Measurements from ENCODE around the gene ITGB7.

Gene ITGB7

DNA sequence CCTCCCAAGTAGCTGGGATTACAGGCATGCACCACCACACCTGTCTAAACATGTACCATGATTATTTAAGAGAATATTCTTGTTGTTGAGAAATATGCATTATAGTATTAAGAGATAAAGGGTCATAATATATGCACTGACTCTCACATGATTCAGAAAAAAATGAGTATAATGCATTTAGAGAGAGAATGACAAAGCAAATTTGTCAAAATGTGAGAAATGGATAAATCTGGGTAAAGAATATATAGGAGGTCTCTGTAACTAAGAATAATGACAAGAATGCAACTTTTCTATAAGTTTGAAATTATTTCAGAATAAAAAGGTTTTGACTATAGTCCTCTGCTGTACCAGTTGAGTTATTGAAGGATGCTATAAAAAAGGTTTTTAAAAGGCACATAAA, 54.7 kb downstream of the ITGB7 start:
- TF ChIP-seq, protein P1, sequence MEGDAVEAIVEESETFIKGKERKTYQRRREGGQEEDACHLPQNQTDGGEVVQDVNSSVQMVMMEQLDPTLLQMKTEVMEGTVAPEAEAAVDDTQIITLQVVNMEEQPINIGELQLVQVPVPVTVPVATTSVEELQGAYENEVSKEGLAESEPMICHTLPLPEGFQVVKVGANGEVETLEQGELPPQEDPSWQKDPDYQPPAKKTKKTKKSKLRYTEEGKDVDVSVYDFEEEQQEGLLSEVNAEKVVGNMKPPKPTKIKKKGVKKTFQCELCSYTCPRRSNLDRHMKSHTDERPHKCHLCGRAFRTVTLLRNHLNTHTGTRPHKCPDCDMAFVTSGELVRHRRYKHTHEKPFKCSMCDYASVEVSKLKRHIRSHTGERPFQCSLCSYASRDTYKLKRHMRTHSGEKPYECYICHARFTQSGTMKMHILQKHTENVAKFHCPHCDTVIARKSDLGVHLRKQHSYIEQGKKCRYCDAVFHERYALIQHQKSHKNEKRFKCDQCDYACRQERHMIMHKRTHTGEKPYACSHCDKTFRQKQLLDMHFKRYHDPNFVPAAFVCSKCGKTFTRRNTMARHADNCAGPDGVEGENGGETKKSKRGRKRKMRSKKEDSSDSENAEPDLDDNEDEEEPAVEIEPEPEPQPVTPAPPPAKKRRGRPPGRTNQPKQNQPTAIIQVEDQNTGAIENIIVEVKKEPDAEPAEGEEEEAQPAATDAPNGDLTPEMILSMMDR (IDR thresholded peaks at IDR 0.05; ENCODE audit: low read depth, low read length, missing control alignments), result no peak
- in situ Hi-C loops (cut with HindIII; ENCODE audit: low sequenced_read_pairs), result no loop called here
- H3K4me3 ChIP-seq (ENCODE audit: low read depth, low read length), result no peak overlapping the region

DNA sequence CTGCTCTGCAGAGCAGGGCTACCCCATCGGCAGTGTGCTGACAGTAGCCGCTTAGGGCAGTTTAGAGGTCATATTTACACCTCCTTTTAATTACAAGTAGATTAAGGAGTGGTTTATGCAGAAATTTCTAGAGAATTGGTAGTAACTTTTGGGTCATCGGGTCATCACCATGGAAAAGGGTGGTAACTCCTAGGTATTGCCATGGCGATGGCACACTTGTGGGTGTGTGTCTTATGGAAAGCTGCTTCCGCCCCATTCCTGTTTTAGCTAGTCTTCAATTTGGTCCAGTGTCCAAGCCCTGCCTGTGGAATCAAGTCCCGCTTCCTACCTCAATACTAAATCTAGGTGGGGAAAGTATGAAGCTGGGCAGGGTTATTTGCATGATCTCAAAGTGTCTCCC, 56.0 kb downstream of the ITGB7 start:
- no peak overlapping the region for H3K4me3 ChIP-seq (ENCODE audit: low read depth, low read length)
- TF ChIP-seq, protein P1 (IDR thresholded peaks at IDR 0.05; ENCODE audit: low read depth, low read length, missing control alignments), result no peak
- no peak for DNase-seq (ENCODE audit: low read depth)
- in situ Hi-C loops (cut with HindIII; ENCODE audit: low sequenced_read_pairs), result no loop called here

More for the DNA sequence above, 54.7 kb downstream of the ITGB7 start:
- no peak for DNase-seq (ENCODE audit: low read depth)

DNA sequence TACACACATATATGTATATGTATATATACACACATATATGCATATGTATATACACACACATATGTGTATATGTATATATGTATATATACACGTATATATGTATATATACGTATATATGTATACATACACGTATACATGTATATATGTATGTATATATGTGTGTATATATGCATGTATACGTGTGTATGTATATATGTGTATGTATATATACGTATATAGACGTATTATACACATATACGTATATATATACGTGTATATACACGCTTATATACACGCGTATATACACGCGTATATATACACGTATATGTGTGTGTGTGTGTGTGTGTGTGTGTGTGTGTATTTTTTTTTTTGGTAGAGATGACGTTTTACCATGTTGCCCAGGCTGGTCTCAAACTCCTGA, 59.4 kb downstream of the ITGB7 start:
- in situ Hi-C loops (cut with HindIII; ENCODE audit: low sequenced_read_pairs), result no loop called here
- no peak for DNase-seq (ENCODE audit: low read depth)
- TF ChIP-seq, protein P1 (IDR thresholded peaks at IDR 0.05; ENCODE audit: low read depth, low read length, missing control alignments), result no peak
- H3K4me3 ChIP-seq (ENCODE audit: low read depth, low read length), result no peak overlapping the region

DNA sequence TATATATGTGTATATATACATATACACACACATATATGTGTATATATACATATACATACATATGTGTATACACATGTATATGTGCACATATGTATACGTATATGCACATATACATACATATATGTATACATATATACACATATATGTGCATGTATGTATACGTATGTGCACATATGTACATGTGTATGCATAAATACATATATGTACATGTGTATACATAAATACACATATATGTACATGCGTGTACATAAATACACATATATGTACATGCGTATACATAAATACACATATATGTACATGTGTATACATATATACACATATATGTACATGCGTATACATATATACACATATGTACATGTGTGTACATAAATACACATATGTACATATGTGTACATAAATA, 59.9 kb downstream of the ITGB7 start:
- no peak for DNase-seq (ENCODE audit: low read depth)
- in situ Hi-C loops (cut with HindIII; ENCODE audit: low sequenced_read_pairs), result no loop called here
- H3K4me3 ChIP-seq (ENCODE audit: low read depth, low read length), result no peak overlapping the region
- TF ChIP-seq, protein P1 (IDR thresholded peaks at IDR 0.05; ENCODE audit: low read depth, low read length, missing control alignments), result no peak

DNA sequence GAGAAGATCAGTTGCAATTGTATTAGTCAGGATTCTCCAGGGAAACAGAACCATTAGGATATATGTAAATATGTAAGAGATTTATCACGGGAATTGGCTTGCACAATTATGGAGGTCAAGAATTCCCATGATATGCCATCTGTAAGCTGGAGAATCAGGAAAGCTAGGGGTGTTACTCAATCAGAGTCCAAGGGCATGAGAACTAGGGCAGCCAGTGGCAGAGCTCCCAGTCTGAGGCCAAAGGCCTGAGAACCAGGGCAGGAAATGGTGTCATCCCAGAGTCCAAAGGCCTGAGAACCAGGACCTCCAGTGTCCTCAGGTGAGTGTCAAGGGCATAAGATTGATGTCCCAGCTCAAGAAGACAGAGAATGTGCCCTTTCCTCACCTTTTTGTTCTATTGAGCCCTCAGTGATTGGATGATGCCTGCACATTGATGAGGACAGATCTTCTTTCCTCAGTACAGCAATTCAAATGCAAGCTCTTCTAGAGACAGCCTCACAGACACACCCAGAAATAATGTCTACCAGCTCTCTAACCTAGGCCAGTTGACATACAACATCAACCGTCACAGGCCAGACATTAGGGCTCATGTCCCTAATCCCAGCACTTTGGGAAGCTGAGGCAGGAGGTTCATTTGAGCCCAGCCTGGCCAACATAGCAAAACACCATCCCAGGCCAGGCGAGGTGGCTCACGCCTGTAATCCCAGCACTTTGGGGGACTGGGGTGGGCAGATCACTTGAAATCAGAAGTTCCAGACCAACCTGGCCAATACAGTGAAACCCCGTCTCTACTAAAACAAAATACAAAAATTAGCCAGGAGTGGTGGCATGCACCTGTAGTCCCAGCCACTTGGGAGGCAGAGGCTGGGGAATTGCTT, 61.4 kb downstream of the ITGB7 start:
- TF ChIP-seq, protein P1 (IDR thresholded peaks at IDR 0.05; ENCODE audit: low read depth, low read length, missing control alignments), result no peak
- no peak for DNase-seq (ENCODE audit: low read depth)
- in situ Hi-C loops (cut with HindIII; ENCODE audit: low sequenced_read_pairs), result no loop called here
- H3K4me3 ChIP-seq (ENCODE audit: low read depth, low read length), result no peak overlapping the region

DNA sequence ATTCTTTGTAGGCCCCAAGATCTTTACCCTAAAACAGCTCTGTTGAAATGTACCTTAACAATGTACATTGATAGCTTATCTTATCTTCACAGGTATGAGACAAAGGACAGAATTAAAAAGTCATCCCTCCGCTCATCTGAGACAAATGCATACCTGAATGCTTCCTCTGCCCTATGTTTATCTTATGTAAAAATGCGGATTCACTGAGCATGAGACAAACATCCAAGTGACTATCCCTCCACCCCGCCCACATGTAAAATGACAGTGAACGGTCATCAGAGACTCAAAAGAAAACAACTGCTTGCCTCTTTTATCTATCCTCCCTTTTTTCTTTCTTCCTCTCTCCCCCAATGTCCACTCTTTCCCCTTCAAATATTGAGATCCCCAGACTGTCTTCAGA, 63.7 kb downstream of the ITGB7 start:
- in situ Hi-C loops (cut with HindIII; ENCODE audit: low sequenced_read_pairs), result no loop called here
- TF ChIP-seq, protein P1 (IDR thresholded peaks at IDR 0.05; ENCODE audit: low read depth, low read length, missing control alignments), result no peak
- no peak for DNase-seq (ENCODE audit: low read depth)
- H3K4me3 ChIP-seq (ENCODE audit: low read depth, low read length), result no peak overlapping the region

All from astrocyte of the cerebellum (primary cell).